HG03196 (cell line): ENCODE measurements around the gene SORCS1.

Source experiments
- ATAC-seq: cut with Tn5 transposase; IDR thresholded peaks from one replicate; pipeline ENCODE4 v1.9.1; 2021; ENCODE audit not compliant: unreplicated experiment

The SORCS1 gene

DNA sequence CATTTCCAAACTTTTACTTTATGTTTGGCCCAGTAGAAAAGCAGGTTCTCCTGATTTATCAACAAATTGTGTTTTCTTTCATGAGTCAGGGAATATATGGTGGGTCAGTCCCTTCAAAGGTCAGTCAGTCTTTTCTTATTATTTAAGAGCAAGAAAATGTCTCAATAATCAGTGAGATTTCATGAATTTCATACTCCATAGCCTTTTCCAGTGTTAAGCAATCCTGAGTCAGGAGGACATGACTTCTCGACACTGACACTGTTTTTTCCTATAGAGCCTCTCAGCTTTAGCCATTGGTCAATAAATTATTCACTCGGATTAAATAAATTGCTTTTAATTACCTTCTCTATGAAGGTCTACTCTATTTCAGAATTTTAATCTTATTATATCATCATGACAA lies 334.5 kb downstream of the SORCS1 start:
- ATAC-seq, result no peak

- ATAC-seq, result no peak
These were observed 337.8 kb downstream of the SORCS1 start for GRCh38 chr10:106826716-106827115.

- ATAC-seq, result no peak
These were observed 338.7 kb downstream of the SORCS1 start for GRCh38 chr10:106825576-106826364.

DNA sequence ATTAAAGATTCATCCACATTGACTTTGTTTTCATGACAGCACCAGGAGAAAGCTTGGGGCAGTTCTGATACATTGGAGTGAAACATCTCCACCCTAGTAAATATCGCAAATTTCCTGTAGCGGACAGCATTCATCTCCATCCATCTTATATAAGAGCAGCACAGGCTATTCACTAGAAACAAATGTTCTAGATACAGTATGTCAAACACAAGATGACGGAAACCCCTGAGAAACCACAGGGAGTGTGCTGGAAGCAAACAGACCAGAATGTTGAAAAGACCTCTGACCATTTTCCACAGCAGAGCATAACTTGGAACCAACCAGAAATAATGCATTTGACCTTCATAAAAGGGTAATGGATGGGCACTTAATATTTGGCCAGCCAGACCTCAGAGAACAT lies 343.9 kb downstream of the SORCS1 start:
- no peak for ATAC-seq

DNA sequence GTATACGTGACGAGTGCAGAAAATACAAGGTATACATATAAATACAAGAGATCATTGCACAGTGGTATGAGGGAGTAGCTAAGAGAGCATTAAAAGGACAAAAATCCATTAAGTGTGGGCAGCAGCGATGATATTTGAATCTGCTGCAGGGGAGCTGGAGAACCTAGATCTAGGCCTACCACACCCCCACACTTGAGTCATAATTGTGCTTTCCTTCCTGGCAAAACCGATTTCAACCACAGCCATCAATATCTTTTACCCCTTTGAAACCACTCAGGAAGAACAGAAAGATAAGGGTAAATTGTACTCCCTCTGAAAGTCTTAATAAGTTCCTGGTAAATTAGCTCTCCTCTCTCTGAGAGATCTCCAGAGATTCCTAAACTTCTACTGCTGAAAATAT lies 345.0 kb downstream of the SORCS1 start:
- ATAC-seq, result no peak

GRCh38 chr10:106816318-106817085 lies 348.0 kb downstream of the SORCS1 start:
- ATAC-seq, result no peak

- ATAC-seq, result no peak
These were observed 349.0 kb downstream of the SORCS1 start for GRCh38 chr10:106815427-106816043.

- no peak for ATAC-seq
These were observed 359.4 kb downstream of the SORCS1 start for GRCh38 chr10:106804992-106805582.

- no peak for ATAC-seq
These were observed 361.6 kb downstream of the SORCS1 start for GRCh38 chr10:106802949-106803348.

DNA sequence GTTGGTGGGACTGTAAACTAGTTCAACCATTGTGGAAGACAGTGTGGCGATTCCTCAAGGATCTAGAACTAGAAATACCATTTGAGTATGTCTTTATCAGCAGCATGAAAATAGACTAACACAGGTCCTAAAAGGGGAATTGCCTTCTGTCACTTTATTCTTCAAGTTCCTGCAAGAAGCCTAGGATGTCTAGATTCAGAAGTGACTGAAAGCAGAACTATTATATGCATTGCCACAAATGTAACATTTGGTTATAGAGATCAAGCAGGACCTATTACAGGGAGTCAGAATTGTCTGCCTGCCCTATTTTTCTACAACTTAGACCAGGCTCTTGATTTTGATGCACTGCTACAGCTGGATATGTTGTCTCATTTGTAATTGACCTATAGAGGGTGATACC lies 364.7 kb downstream of the SORCS1 start:
- ATAC-seq, result no peak

DNA sequence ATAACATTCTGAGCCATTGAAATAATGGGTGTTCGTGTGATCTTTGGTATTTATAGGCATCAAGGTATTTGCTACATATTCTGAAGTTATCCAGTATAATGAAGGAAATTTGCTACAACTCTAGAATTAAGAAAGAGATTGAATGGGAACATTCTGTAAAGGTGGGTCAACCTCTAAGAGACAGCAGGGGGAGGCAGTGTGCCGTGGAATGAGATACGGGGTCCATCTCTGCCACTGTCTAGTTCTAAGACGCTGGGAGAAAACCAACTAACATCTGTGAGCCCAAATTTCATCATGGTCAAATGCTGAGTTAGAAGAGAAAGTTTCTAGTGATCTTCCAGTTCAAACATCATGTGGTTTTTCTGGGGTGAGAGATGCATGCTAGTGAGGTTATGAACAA lies 368.9 kb downstream of the SORCS1 start:
- peak; percentile 94 for ATAC-seq

- ATAC-seq, result no peak
These were observed 370.9 kb downstream of the SORCS1 start for GRCh38 chr10:106793617-106794016.

GRCh38 chr10:106789623-106790022 lies 374.9 kb downstream of the SORCS1 start:
- ATAC-seq, result no peak

- no peak for ATAC-seq
These were observed 375.5 kb downstream of the SORCS1 start for GRCh38 chr10:106788982-106789381.

GRCh38 chr10:106785528-106785927 lies 379.0 kb downstream of the SORCS1 start:
- ATAC-seq, result no peak

DNA sequence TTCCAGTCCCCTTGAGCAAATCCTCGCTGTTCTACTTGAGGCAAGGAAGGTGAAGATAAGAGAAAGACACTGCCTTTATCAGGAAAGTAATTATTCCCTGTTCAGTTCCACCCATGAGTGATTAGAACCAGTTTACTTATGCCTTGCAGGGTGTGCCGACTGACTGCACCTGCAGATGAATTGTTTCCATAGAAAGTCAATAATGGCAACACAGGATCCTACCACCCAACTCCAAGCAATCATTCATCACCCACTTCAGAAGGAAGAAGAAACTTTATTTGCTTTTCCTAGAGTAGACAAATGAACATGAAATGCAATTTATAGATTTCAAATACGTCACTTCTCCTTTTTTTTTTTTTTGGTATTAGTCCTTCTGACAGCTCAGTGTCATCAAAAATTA lies 383.9 kb downstream of the SORCS1 start:
- ATAC-seq, result no peak

GRCh38 chr10:106777841-106778240 lies 386.7 kb downstream of the SORCS1 start:
- ATAC-seq, result no peak

DNA sequence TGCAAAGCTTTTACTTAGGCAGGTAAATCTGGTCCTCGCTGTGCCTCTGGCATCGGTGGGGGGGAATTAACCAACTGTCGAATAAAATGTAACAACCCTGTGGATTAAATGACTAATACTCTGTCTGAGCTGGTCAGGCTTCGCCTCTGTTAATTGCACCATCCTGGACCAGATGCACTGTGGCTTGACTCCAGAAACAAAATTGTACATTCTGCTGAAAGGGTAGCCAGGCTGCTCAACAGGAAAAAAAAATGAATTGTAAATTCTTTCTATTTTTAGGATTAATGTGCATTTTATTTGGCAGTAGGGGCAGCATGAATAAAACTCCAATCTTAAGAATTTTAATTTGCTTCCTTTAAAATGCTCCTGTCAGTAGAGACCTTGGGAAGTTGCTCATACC lies 389.4 kb downstream of the SORCS1 start:
- no peak for ATAC-seq

- ATAC-seq, result no peak
These were observed 391.5 kb downstream of the SORCS1 start for GRCh38 chr10:106772957-106773356.

DNA sequence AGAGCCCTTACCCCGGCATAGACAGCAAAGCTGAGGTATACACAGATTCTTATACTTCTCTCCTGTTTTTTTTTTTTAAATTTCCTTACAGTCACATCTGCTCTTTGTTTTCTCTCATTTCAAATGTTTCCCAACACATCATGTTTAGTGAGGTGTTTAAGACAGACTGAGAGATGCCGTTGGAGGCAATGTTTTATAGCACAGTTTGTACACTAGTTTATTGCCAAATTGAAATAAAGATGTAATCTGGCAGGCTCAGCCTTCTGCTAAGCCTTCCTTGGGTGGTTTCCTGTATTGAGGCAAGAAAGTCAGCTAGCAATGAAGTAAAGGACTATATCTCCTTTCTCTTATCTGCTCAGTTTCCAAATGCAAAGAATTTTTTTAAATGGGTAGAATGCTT lies 393.4 kb downstream of the SORCS1 start:
- ATAC-seq, result no peak

DNA sequence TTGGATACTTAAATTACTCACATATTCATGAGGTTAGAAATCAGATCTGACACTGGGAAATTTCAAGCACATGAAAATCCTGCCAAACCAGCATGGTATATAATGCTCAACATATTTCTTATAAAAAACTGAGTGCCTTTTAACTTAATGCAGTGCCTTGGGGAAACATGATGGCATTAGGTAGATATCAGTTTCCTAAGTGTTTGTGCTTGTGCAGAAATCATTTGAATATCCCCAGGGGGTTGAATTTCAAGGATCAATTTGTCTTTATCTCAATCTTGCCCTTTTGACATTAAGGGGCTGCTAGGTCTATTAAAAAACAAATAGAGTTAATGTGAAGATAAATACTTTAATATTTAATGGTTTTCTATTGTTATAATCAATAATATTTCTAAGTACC lies 396.3 kb downstream of the SORCS1 start:
- no peak for ATAC-seq

DNA sequence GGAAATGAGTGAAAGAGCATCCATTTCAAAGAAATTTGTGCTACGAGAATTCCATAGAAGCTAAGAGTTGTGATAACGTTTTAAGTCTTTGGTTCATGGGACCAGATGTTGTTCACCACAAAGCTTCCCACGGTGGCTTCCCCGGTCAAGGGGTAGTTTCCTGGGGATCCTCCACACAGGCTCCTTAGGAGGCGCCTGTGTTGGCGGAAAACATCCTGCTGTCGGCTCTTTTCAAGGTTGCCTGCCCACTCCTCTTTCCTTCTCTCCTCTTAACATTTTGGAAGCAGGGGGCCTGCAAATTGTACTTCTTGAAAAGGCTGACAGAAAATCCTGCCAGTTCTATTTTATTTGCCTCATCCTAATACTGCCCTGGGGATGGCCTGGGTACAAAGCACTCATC lies 398.6 kb downstream of the SORCS1 start:
- ATAC-seq, result no peak
